A549 (cell line): ENCODE results near the gene TANGO2. TPM values are rescaled to one million over a fixed set of nuclear protein-coding genes. Genes with fewer than 3 reads are reported as not detected.

Experiments used
- ATAC-seq, 2 experiments: fragments of 200-7000 bp in 1 of 2; fragments of >200 bp in 1 of 2; cut with Nextera tagmentation in 1 of 2; cut with Tn5 transposase in 1 of 2; 3 replicates each; pipeline versions ENCODE4 v1.8.0 to v1.9.1; 2018 to 2020; ENCODE audit warnings: mild to moderate bottlenecking in 1 of 2, moderate library complexity in 1 of 2
- CTCF ChIA-PET: fragments of 300-600 bp; sonication (Branson Sonifier 250); formaldehyde crosslinking; extraction: SDS; loops from one replicate; lab custom pipeline; 2021; ENCODE audit warnings: antibody characterized with exemption, inconsistent platforms; lab: Yijun Ruan, JAX
- POLR2A ChIA-PET: fragments of 350-600 bp; formaldehyde crosslinking; extraction: SDS; loops from one replicate; lab custom pipeline; 2021; ENCODE audit warnings: antibody characterized with exemption, inconsistent platforms; lab: Yijun Ruan, JAX
- DNase-seq, 2 experiments: peaks; one replicate each; pipeline versions ENCODE4 v3.0.0 to v3.0.0-alpha.2; 2011 to 2016; ENCODE audit warnings: low read depth in 1 of 2, low spot score in 1 of 2
- FAIRE-seq: peaks from 2 replicates; lab custom pipeline; 2011; peaks lifted over from hg19 to GRCh38; lab: Jason Lieb, UNC
- H3K27ac ChIP-seq, 2 experiments: fragments of >200 bp; sonication (Bioruptor Twin); formaldehyde crosslinking; 3 replicates each; pipeline ENCODE4 v1.5.1; 2016 to 2017
- H3K4me1 ChIP-seq: fragments of >200 bp; sonication (Bioruptor Twin); formaldehyde crosslinking; 3 replicates; pipeline ENCODE4 v1.6.1; 2016
- H3K4me2 ChIP-seq: fragments of >200 bp; sonication (Bioruptor Twin); formaldehyde crosslinking; 3 replicates; pipeline ENCODE4 v1.6.1; 2016
- H3K4me3 ChIP-seq: fragments of >200 bp; sonication (Bioruptor Twin); formaldehyde crosslinking; 3 replicates; pipeline ENCODE4 v1.5.1; 2016
- H3K9me3 ChIP-seq: fragments of >200 bp; sonication (Bioruptor Twin); formaldehyde crosslinking; 3 replicates; pipeline ENCODE4 v1.6.1; 2016
- BCL3 ChIP-seq: fragments of >200 bp; sonication (Bioruptor Twin); formaldehyde crosslinking; IDR thresholded peaks from 3 replicates; pipeline ENCODE4 v1.6.1; 2016
- BHLHE40 ChIP-seq: IDR thresholded peaks from 2 replicates; pipeline ENCODE4 v1.6.1; 2012; ENCODE audit warnings: low read depth, low read length, inconsistent platforms
- CBX2 ChIP-seq: fragments of 200-600 bp; sonication (generic); IDR thresholded peaks from 2 replicates; pipeline ENCODE4 v1.6.1; 2016; ENCODE audit warnings: low read depth, mild to moderate bottlenecking, borderline replicate concordance
- CHD2 ChIP-seq: fragments of 150-350 bp; IDR thresholded peaks from 2 replicates; pipeline ENCODE4 v1.6.1; 2014; ENCODE audit warnings: low read length; ENCODE audit not compliant: partially characterized antibody
- CHD4 ChIP-seq: fragments of 200-600 bp; sonication (generic); IDR thresholded peaks from 2 replicates; pipeline ENCODE4 v1.6.1; 2016; ENCODE audit warnings: antibody characterized with exemption, mild to moderate bottlenecking, borderline replicate concordance
- E2F6 ChIP-seq: IDR thresholded peaks from 2 replicates; pipeline ENCODE4 v1.6.1; 2012; ENCODE audit warnings: low read depth, borderline replicate concordance
- EHMT2 ChIP-seq: fragments of 200-600 bp; sonication (generic); IDR thresholded peaks from 2 replicates; pipeline ENCODE4 v1.6.1; 2016; ENCODE audit warnings: antibody characterized with exemption, low read depth, mild to moderate bottlenecking, moderate library complexity
- FOSB ChIP-seq: fragments of 250-450 bp; sonication (Bioruptor Pico); IDR thresholded peaks from 2 replicates; pipeline ENCODE4 v1.5.0; 2020; ENCODE audit warnings: mild to moderate bottlenecking, moderate library complexity
- FOSL2 ChIP-seq, 2 experiments: fragments of 450-650 bp in 1 of 2; fragments of >200 bp in 1 of 2; sonication (Bioruptor Twin) in 1 of 2; formaldehyde crosslinking; IDR thresholded peaks; 2 replicates each; pipeline versions ENCODE4 v1.5.0 to v1.6.1; 2016 to 2020; ENCODE audit warnings: mild to moderate bottlenecking in 1 of 2, moderate library complexity in 1 of 2
- HES2 ChIP-seq: fragments of >200 bp; sonication (Bioruptor Twin); formaldehyde crosslinking; IDR thresholded peaks from 2 replicates; pipeline ENCODE4 v1.6.1; 2016
- HOXA7 ChIP-seq: fragments of 250-450 bp; sonication (Bioruptor Pico); IDR thresholded peaks from 2 replicates; pipeline ENCODE4 v1.5.0; 2020; ENCODE audit warnings: mild to moderate bottlenecking, moderate library complexity
- KDM1A ChIP-seq: fragments of 200-600 bp; sonication (generic); IDR thresholded peaks from 2 replicates; pipeline ENCODE4 v1.6.1; 2016; ENCODE audit warnings: low read depth, mild to moderate bottlenecking
- MAFK ChIP-seq: fragments of 450-650 bp; IDR thresholded peaks from 2 replicates; pipeline ENCODE4 v1.6.1; 2014; ENCODE audit not compliant: partially characterized antibody
- MAZ ChIP-seq: fragments of 150-350 bp; IDR thresholded peaks from 2 replicates; pipeline ENCODE4 v1.6.1; 2014; ENCODE audit warnings: antibody characterized with exemption, low read depth, low read length, borderline replicate concordance
- MYC ChIP-seq: IDR thresholded peaks from 2 replicates; pipeline ENCODE4 v1.6.1; 2012; ENCODE audit warnings: mild to moderate bottlenecking, inconsistent platforms, low read length, improper control_type of control experiment, borderline replicate concordance
- NFE2L2 ChIP-seq: fragments of 150-350 bp; conservative IDR thresholded peaks from 2 replicates; pipeline ENCODE4 v1.6.1; 2014; ENCODE audit warnings: low read length
- NPAS2 ChIP-seq: fragments of 250-450 bp; sonication (Bioruptor Pico); IDR thresholded peaks from 2 replicates; pipeline ENCODE4 v1.8.0; 2022; ENCODE audit warnings: mild to moderate bottlenecking, moderate library complexity, borderline replicate concordance
- PHF8 ChIP-seq: fragments of 200-600 bp; sonication (generic); IDR thresholded peaks from 2 replicates; pipeline ENCODE4 v1.6.1; 2016; ENCODE audit warnings: low read depth, mild to moderate bottlenecking, antibody characterized with exemption, moderate library complexity, borderline replicate concordance
- RNF2 ChIP-seq: fragments of 200-600 bp; sonication (generic); IDR thresholded peaks from 2 replicates; pipeline ENCODE4 v1.6.1; 2016; ENCODE audit warnings: low read depth, mild to moderate bottlenecking, antibody characterized with exemption, moderate library complexity, borderline replicate concordance
- SMC3 ChIP-seq: fragments of >200 bp; sonication (Bioruptor Twin); formaldehyde crosslinking; IDR thresholded peaks from 3 replicates; pipeline ENCODE4 v1.6.1; 2018; ENCODE audit warnings: inconsistent platforms
- ZC3H11A ChIP-seq: fragments of 450-650 bp; IDR thresholded peaks from 2 replicates; pipeline ENCODE4 v1.6.1; 2014; ENCODE audit warnings: antibody characterized with exemption, mild to moderate bottlenecking
- ZFP36 ChIP-seq: fragments of 450-650 bp; IDR thresholded peaks from 2 replicates; pipeline ENCODE4 v1.6.1; 2014; ENCODE audit warnings: borderline replicate concordance; ENCODE audit not compliant: partially characterized antibody
- ZSCAN20 ChIP-seq: fragments of 250-450 bp; sonication (Bioruptor Pico); IDR thresholded peaks from 2 replicates; pipeline ENCODE4 v1.8.0; 2022; ENCODE audit warnings: mild to moderate bottlenecking, moderate library complexity
- WGBS: methylation state at CpG from one replicate; pipeline ENCODE4 v1.1.6; 2017; ENCODE audit errors: missing lambda C conversion rate; 5-methylcytosine and 5-hydroxymethylcytosine counted together
- polyA plus RNA-seq, 4 experiments: library from polyadenylated mRNA; depleted of rRNA in 3 of 4; stranded (reverse); fragments of >200 nt; fragmentation: RNase III in 1 of 4; extraction: RNeasy Plus Mini Kit Qiagen cat#74134 plus additional on column Dnase treatment in 1 of 4; gene quantifications; 2 replicates in 3 of 4; 3 replicates in 1 of 4; pipeline ENCODE4 v1.2.3, GENCODE V29; 2011 to 2017
- TF ChIP-seq, protein P1 (sequence below): IDR thresholded peaks from 2 replicates; pipeline ENCODE4 v1.6.1; 2012
- TF ChIP-seq, protein P2 (sequence below): fragments of 450-650 bp; IDR thresholded peaks from 2 replicates; pipeline ENCODE4 v1.6.1; 2014; ENCODE audit warnings: antibody characterized with exemption
- TF ChIP-seq, protein P3 (sequence below): fragments of 250-450 bp; sonication (Bioruptor Pico); IDR thresholded peaks from 2 replicates; pipeline ENCODE4 v1.5.0; 2020; ENCODE audit warnings: low read depth, mild to moderate bottlenecking, moderate library complexity

TANGO2 gene
- polyA plus RNA-seq, 2 of the 4 experiments (the other 2 are of a cell fraction) = 13.2 to 13.8 TPM

DNA sequence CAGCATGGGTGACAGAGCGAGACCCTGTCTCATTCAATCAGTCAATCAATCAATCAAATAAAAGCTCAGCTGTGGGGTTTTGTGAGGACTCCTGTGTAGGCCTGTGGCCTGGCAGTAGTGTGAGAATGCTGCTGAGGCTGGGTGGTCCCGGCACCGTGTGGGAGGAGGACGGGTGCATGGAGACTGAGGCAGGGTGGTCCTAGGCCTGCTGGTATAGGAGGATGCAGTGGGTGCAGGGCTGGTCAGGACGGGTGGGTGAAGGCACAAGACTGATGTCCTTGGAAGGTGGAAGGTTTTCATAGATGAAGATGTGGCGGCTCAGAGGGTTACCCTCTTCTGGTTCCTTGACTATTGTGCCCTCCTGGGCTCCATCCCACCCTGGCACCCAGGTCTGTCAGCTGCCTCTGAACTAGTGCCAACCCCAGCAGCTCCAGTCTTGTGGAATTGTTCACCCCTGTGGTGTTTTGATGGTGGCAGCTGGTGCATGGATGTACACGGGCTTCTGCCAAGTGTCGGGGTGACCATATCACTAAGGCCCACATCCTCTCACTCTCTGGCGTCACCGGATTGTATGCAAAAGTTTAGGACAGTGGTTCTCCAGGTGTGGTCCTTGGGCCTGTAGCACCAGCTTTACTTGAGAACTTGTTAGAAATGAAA lies 23.7 kb downstream of the TANGO2 start:
- H3K27ac ChIP-seq = no peak overlapping the region
- ATAC-seq (no peak), FAIRE-seq (no peak)
- H3K9me3 ChIP-seq = 0 out of 3 replicates have a peak, but pooled peaks cover 3% of the 10 kb centered on the region
- H3K4me3 ChIP-seq = no peak overlapping the region
- WGBS = 94% methylated on average over 9 of the region's 10 CpGs
- H3K4me1 ChIP-seq = no peaks in the 10 kb centered on the region
- no peak overlapping the region for H3K4me2 ChIP-seq
- TF ChIP-seq MAFK (no peak), ZFP36 (no peak), HOXA7 (CRISPR knock-in tag) (no peak), RNF2 (no peak), MAZ (no peak), CHD4 (no peak)
- TF ChIP-seq, all 56 proteins: peak for 0
- DNase-seq = no peak
- CTCF ChIA-PET = interaction anchor here (0.6 to 1.7 kb wide), 2 partner anchors 10 to 48 kb away, joined by 3 to 4 read pairs; no protein-coding TSS in a partner anchor
- POLR2A ChIA-PET = no interaction called here

GRCh38 chr22:20046730-20047129 lies 25.8 kb downstream of the TANGO2 start:
- POLR2A ChIA-PET = no interaction called here
- TF ChIP-seq FOSL2 (IDR thresholded peaks at IDR 0.05) (no peak), FOSL2 (CRISPR knock-in tag; IDR thresholded peaks at IDR 0.05) (no peak), NFE2L2 (no peak), ZFP36 (no peak), HES2 (no peak), BHLHE40 (no peak), FOSB (no peak), BCL3 (no peak), NPAS2 (CRISPR knock-in tag) (no peak), MYC (no peak), RNF2 (no peak)
- TF ChIP-seq, all 56 proteins: peak for 0
- H3K4me2 ChIP-seq = no peak overlapping the region
- DNase-seq (no peak), FAIRE-seq (no peak), ATAC-seq (no peak)
- WGBS = 90% methylated on average over 4 of the region's 4 CpGs
- no peaks in the 10 kb centered on the region for H3K4me1 ChIP-seq
- no peak overlapping the region for H3K27ac ChIP-seq
- CTCF ChIA-PET = no interaction called here
- 0 out of 3 replicates have a peak, but pooled peaks cover 3% of the 10 kb centered on the region for H3K9me3 ChIP-seq
- H3K4me3 ChIP-seq = no peak overlapping the region

DNA sequence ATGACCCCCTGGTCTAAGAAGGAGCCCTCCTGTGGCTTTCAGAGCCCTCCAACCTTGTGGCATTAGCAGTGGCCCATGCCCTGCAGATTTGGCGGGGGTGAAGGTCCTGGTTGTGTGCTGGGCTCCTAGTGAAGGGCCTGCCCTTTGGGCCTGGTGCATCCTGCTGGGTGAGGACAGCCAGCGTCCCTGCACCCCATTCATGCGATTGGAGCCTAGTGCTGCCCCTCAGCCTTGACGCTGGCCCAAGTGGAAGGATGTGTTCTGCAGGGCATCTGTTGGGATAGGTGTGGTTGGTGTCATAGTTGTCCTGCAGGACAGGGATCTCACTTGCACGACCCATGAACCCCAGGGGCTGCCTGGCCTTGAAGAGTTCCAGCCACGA lies 31.0 kb downstream of the TANGO2 start:
- no peak overlapping the region for H3K27ac ChIP-seq
- ChIA-PET CTCF (interaction anchor here (0.7 kb wide), 1 partner anchor 10 kb away, joined by 4 read pairs; no protein-coding TSS in a partner anchor), POLR2A (no interaction called here)
- H3K4me1 ChIP-seq = no peaks in the 10 kb centered on the region
- ATAC-seq = no peak
- 90% methylated on average over 2 of the region's 6 CpGs for WGBS
- no peak for DNase-seq
- H3K9me3 ChIP-seq = 0 out of 3 replicates have a peak, but pooled peaks cover 3% of the 10 kb centered on the region
- H3K4me2 ChIP-seq = no peak overlapping the region
- no peak overlapping the region for H3K4me3 ChIP-seq
- TF ChIP-seq, protein P1, sequence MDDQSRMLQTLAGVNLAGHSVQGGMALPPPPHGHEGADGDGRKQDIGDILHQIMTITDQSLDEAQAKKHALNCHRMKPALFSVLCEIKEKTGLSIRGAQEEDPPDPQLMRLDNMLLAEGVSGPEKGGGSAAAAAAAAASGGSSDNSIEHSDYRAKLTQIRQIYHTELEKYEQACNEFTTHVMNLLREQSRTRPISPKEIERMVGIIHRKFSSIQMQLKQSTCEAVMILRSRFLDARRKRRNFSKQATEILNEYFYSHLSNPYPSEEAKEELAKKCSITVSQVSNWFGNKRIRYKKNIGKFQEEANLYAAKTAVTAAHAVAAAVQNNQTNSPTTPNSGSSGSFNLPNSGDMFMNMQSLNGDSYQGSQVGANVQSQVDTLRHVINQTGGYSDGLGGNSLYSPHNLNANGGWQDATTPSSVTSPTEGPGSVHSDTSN = no peak
- TF ChIP-seq ZFP36 = no peak
- TF ChIP-seq E2F6 = no peak
- no peak for TF ChIP-seq KDM1A
- no peak for TF ChIP-seq EHMT2
- no peak for TF ChIP-seq SMC3
- TF ChIP-seq, protein P2, sequence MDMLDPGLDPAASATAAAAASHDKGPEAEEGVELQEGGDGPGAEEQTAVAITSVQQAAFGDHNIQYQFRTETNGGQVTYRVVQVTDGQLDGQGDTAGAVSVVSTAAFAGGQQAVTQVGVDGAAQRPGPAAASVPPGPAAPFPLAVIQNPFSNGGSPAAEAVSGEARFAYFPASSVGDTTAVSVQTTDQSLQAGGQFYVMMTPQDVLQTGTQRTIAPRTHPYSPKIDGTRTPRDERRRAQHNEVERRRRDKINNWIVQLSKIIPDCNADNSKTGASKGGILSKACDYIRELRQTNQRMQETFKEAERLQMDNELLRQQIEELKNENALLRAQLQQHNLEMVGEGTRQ = no peak
- no peak for TF ChIP-seq CHD2
- TF ChIP-seq BHLHE40 = no peak
- no peak for TF ChIP-seq ZSCAN20 (CRISPR knock-in tag)
- TF ChIP-seq ZC3H11A = no peak
- no peak for TF ChIP-seq MAZ
- no peak for TF ChIP-seq PHF8
- TF ChIP-seq, protein P3, sequence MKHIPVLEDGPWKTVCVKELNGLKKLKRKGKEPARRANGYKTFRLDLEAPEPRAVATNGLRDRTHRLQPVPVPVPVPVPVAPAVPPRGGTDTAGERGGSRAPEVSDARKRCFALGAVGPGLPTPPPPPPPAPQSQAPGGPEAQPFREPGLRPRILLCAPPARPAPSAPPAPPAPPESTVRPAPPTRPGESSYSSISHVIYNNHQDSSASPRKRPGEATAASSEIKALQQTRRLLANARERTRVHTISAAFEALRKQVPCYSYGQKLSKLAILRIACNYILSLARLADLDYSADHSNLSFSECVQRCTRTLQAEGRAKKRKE (CRISPR knock-in tag) = no peak
- no peak for TF ChIP-seq CBX2
- no peak for FAIRE-seq
